Transverse colon (tissue), 4 donors: ENCODE results near the gene CRB1. TPM values are rescaled to one million over a fixed set of nuclear protein-coding genes. Genes with fewer than 3 reads are reported as not detected.

ENCODE experiments used
- DNase-seq: peaks from one replicate; pipeline ENCODE4 v3.0.0-alpha.2; 2019
- H3K27ac ChIP-seq, 4 donors: fragments of 200-600 bp; sonication (generic); 2 replicates each; pipeline ENCODE4 v1.5.1; 2016 to 2018; ENCODE audit warnings: inconsistent platforms in 4 of 4
- H3K27me3 ChIP-seq: fragments of 200-600 bp; sonication (generic); 2 replicates; pipeline ENCODE4 v1.5.1; 2017; ENCODE audit warnings: inconsistent platforms
- H3K36me3 ChIP-seq, 4 donors: fragments of 200-600 bp; sonication (generic); 2 replicates each; pipeline ENCODE4 v1.5.1; 2017 to 2019; ENCODE audit warnings: inconsistent platforms in 4 of 4
- H3K4me1 ChIP-seq, 4 donors: fragments of 200-600 bp; sonication (generic); 2 replicates each; pipeline ENCODE4 v1.5.1; 2017 to 2020; ENCODE audit warnings: inconsistent platforms in 4 of 4
- H3K4me3 ChIP-seq, 4 donors: fragments of 200-600 bp; sonication (generic); 1 replicate in 1 of 4; 2 replicates in 3 of 4; pipeline versions ENCODE4 v1.5.1 to v1.6.1; 2017 to 2019; ENCODE audit warnings: inconsistent platforms in 4 of 4
- H3K9me3 ChIP-seq, 2 donors: fragments of 200-600 bp; sonication (generic); 2 replicates each; pipeline ENCODE4 v1.5.1; 2017 to 2019; ENCODE audit warnings: inconsistent platforms in 2 of 2
- CTCF ChIP-seq, 5 experiments: fragments of 200-600 bp in 3 of 5; fragments of 450-650 bp in 2 of 5; sonication (generic) in 3 of 5; IDR thresholded peaks; 1 replicate in 2 of 5; 2 replicates in 3 of 5; pipeline ENCODE4 v1.5.1; 2016 to 2017; ENCODE audit warnings: antibody characterized with exemption in 5 of 5, inconsistent platforms in 3 of 5, mild to moderate bottlenecking in 2 of 5, moderate library complexity in 1 of 5
- EP300 ChIP-seq: sonication (generic); formaldehyde crosslinking; IDR thresholded peaks from one replicate; pipeline ENCODE4 v1.6.1; 2017; ENCODE audit warnings: antibody characterized with exemption, low read depth
- POLR2A ChIP-seq: fragments of 450-650 bp; IDR thresholded peaks from one replicate; pipeline ENCODE4 v1.6.1; 2016; ENCODE audit warnings: antibody characterized with exemption, mild to moderate bottlenecking, moderate library complexity
- POLR2AphosphoS5 ChIP-seq, 3 donors: sonication (generic); formaldehyde crosslinking; IDR thresholded peaks; one replicate each; pipeline ENCODE4 v1.6.1; 2016; ENCODE audit warnings: antibody characterized with exemption in 3 of 3
- WGBS, 2 donors: methylation state at CpG; one replicate each; pipeline ENCODE4 v1.1.5; 2018; ENCODE audit warnings: low coverage in 1 of 2; 5-methylcytosine and 5-hydroxymethylcytosine counted together
- in situ Hi-C, 4 donors: fragments of 200-750 bp; cut with MboI; loops; one replicate each; pipeline versions ENCODE4 v1.15.0 to v1.15.1; 2017; ENCODE audit warnings: low sequenced_read_pairs in 3 of 4, low pct_ligation_motif_present in 1 of 4, low pct_unique_long_range_greater_than_20kb in 1 of 4
- intact Hi-C: fragments of 100-400 bp; cut with DNase I; formaldehyde crosslinking; loops from one replicate; pipeline ENCODE4 v1.15.1; 2023; ENCODE audit warnings: low total_unique reads
- total RNA-seq, 4 donors: library from RNA; depleted of rRNA; stranded (reverse); fragments of >200 nt; gene quantifications; one replicate each; pipeline ENCODE4 v1.1.0, GENCODE V29; 2016

The CRB1 gene
- total RNA-seq, 4 donors from 2014 or later: 0.14 to 2.8 (median 0.32) TPM; not detected in 1

GRCh38 chr1:197306381-197307062 lies 38.5 kb downstream of the CRB1 start:
- Histone ChIP-seq H3K36me3 (no peaks in the 10 kb centered on the region), H3K4me1 (no peaks in the 10 kb centered on the region), H3K4me3 (no peak overlapping the region), H3K27ac (no peak overlapping the region), H3K27me3 (no peaks in the 10 kb centered on the region), H3K9me3 (no peaks in the 10 kb centered on the region)
- no peak for DNase-seq
- 60 to 62% methylated on average over 2 of the region's 2 CpGs for WGBS, 2 donors
- intact Hi-C loops: no loop called here
- TF ChIP-seq POLR2AphosphoS5 (IDR thresholded peaks at IDR 0.05): no peak
- no peak for TF ChIP-seq POLR2A
- TF ChIP-seq CTCF (IDR thresholded peaks at IDR 0.05): no peak
- no peak for TF ChIP-seq EP300
- in situ Hi-C loops: no loop called here

- Histone ChIP-seq H3K36me3 (no peaks in the 10 kb centered on the region), H3K4me1 (no peaks in the 10 kb centered on the region), H3K27me3 (no peaks in the 10 kb centered on the region), H3K27ac (no peak overlapping the region), H3K9me3 (no peaks in the 10 kb centered on the region), H3K4me3 (no peak overlapping the region)
- DNase-seq: no peak
- TF ChIP-seq EP300 (no peak), CTCF (IDR thresholded peaks at IDR 0.05) (no peak), POLR2AphosphoS5 (IDR thresholded peaks at IDR 0.05) (no peak), POLR2A (no peak)
- in situ Hi-C loops (no loop called here), intact Hi-C loops (no loop called here)
These were observed 39.1 kb downstream of the CRB1 start for GRCh38 chr1:197307136-197307535.

DNA sequence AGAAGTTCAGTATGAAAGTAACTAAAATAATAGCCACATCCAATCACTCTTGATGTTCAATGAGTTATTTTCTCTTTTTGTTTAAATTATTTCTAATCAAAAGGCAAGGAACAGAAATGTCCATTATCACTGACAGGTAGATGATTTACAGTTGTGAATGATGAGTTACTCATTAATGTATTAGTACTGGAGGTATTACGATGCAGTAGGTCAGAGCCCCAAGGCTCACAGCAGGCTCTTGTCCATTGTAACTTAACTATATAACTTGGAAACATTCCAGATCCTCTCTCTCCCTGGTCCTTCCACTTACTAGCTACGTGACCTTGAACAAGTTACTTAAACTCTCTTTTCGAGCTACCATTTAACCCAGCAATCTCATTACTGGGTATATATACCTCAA lies 39.5 kb downstream of the CRB1 start:
- no peaks in the 10 kb centered on the region for H3K27me3 ChIP-seq
- intact Hi-C loops (no loop called here), in situ Hi-C loops (no loop called here)
- H3K4me3 ChIP-seq: no peak overlapping the region
- WGBS, 2 donors: 46 to 47% methylated on average over 3 of the region's 3 CpGs
- TF ChIP-seq POLR2AphosphoS5 (IDR thresholded peaks at IDR 0.05): no peak
- TF ChIP-seq POLR2A: no peak
- TF ChIP-seq CTCF (IDR thresholded peaks at IDR 0.05): no peak
- TF ChIP-seq EP300: no peak
- H3K27ac ChIP-seq: no peak overlapping the region
- H3K9me3 ChIP-seq: no peaks in the 10 kb centered on the region
- no peaks in the 10 kb centered on the region for H3K4me1 ChIP-seq
- no peaks in the 10 kb centered on the region for H3K36me3 ChIP-seq
- no peak for DNase-seq

GRCh38 chr1:197311081-197311480 lies 43.0 kb downstream of the CRB1 start:
- H3K27ac ChIP-seq: no peak overlapping the region
- no peaks in the 10 kb centered on the region for H3K4me1 ChIP-seq
- H3K9me3 ChIP-seq: no peaks in the 10 kb centered on the region
- no peaks in the 10 kb centered on the region for H3K36me3 ChIP-seq
- intact Hi-C loops: no loop called here
- no peak overlapping the region for H3K4me3 ChIP-seq
- TF ChIP-seq POLR2A: no peak
- TF ChIP-seq CTCF (IDR thresholded peaks at IDR 0.05): no peak
- TF ChIP-seq EP300: no peak
- no peak for TF ChIP-seq POLR2AphosphoS5 (IDR thresholded peaks at IDR 0.05)
- WGBS, 2 donors: 87 to 93% methylated on average over 4 of the region's 4 CpGs
- DNase-seq: no peak
- H3K27me3 ChIP-seq: no peaks in the 10 kb centered on the region
- in situ Hi-C loops: no loop called here
